ENCODE measurements around the gene CD58.
"Not testable (repeated sequence)": the region's sequence is repeated elsewhere in the genome, so short reads cannot be mapped to it uniquely, and the experiment has no call there.

GRCh38 chr1:116593401-116593800, 22.6 kb upstream of the CD58 start:
- not testable (repeated sequence) for TF ChIP-seq CTCF, POLR2A (IDR thresholded peaks at IDR 0.05)

All from adrenal gland (tissue), 5 donors.